Activated CD4-positive, alpha-beta T cell treated with anti-CD3 and anti-CD28 coated beads for 24 hours (primary cell): ENCODE data around the gene TIMM23.
"Not testable (repeated sequence)": the region's sequence is repeated elsewhere in the genome, so short reads cannot be mapped to it uniquely, and the experiment has no call there.

Experiments
- DNase-seq, 2 donors: peaks; one replicate each; pipeline ENCODE4 v3.0.0-alpha.2; 2020; ENCODE audit warnings: low read depth in 2 of 2

TIMM23 gene

DNA sequence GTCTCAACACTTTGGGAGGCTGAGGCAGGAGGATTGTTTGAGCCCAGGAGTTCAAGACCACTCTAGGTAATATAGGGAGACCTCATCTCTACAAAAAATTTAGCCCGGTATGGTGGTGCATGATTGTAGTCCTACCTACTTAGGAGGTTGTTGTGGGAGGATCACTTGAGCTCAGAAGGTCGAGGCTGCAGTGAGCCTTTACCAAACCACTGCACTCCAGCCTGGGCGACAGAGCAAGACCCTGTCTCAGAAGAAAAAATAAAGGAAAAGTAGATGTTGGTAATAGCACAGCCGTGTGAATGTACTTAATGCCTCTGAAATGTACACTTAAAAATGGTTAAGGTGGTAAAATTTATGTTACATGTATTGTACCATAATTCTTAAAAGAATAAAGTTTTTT, 25.3 kb downstream of the TIMM23 start:
- no peak for DNase-seq

DNA sequence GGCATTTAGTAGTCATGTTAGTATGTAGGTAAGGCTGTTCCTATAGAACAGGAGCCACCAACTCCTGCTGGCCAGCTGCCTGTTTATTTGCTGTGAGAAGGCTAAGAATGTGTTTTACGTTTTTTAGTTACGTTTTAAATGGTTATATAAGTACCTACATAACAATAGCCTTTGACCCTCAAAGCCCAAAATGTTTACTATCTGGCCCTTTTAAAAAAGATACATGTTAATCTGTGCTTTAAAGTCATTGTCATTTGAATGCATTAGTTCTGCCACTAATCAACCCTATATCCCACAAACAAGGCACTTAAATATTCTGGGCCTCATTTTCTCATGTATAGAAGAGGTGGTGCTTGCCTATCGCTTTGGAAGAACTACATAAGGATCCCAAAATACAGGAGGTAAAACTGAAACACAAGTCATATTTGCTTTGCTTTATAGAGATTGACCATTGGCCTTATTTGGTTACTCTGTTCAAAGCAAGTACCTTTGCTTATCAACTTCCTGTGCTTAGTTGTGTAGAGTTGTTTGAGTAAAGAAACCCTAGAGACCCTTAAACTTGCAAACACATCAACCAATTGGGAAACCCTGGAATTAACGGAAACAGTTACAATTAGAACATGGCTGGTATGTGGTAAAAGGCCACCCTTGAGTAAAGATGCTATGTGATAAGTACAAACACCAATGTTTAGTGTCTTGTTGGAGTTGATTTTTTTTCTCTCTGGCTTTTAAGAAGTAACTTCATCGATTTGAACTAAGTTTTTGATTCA, 25.9 kb downstream of the TIMM23 start:
- DNase-seq: no peak

DNA sequence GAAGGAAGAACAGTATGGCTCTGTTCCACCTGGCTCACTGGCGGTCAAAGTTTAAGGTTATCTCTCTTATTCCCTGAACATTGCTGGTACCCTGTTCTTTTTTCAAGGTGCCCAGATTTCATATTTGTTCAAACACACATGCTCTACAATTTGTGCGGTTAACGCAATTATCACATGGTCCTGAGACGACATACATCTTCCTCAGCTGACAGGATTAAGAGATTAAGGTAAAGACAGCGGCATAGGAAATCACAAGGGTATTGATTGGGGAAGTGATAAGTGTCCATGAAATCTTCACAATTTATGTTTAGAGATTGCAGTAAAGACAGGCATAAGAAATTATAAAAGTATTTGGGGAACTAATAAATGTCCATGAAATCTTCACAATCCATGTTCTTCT, 27.7 kb downstream of the TIMM23 start:
- not testable (repeated sequence) for DNase-seq

DNA sequence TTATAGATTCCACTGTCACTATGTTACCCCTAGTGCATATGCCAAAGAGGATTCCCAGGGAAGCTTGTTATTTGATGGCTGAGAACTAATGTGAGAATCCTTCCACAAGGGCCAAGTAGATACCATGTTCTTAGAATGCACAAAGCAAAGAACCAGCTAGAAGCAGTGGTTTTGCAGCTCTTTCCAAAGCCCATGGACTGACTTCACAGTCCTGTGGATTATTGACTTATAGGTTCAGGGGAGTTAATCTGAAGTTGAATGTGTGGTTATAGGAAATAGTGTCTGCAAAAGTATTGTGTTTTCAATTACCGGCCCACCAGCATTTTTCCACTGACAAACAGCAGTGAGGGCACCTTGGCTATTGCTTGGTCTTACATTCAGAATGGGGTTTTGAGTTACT, 28.2 kb downstream of the TIMM23 start:
- DNase-seq: no peak

DNA sequence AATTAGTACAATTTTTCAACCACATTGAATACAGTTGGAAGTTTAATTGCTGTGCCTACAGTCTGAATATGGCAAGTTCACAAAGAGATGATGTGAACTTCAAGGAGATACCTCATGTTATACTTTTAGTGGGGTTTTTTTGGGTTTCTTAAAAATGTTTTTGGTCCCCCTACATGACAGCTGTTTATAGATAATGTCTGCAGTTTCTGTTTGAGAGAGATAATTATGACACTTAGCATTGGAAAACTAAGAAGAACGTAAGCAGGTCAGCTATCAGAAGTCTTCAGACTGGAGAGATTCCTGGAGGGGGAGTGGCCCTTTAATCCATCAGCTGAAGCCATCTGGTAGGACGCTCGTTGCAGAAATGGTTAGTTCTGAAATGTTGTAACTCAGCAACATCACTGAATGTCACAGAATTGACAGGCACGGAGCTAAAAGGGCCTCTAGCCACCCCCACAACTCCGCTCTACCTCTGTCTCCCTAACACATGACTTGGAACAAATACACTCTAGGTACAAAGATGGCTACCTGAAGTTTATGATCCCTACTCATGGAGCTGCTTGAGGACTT, 29.0 kb downstream of the TIMM23 start:
- DNase-seq: no peak

DNA sequence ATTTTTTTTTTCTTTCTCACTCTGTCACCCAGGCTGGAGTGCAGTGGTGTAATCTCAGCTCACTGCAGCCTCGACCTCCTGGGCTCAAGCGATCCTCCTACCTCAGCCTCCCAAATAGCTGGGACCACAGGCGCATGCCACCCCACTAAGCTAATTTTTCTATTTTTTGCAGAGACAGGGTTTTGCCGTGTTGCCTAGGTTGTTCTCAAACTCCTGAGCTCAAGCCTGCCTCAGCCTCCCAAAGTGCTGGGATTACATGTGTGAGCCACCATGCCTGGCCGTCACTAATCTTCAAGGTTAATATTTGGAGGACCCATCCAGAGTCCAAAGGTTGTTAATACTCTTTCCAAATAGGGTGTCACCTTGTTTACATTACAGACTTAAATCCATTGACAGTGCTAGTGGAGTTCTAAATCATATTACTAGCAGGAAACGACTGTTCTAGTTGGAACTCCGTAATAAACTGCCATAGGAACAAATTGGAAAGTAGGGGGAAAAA, 29.9 kb downstream of the TIMM23 start:
- DNase-seq: not testable (repeated sequence)

DNA sequence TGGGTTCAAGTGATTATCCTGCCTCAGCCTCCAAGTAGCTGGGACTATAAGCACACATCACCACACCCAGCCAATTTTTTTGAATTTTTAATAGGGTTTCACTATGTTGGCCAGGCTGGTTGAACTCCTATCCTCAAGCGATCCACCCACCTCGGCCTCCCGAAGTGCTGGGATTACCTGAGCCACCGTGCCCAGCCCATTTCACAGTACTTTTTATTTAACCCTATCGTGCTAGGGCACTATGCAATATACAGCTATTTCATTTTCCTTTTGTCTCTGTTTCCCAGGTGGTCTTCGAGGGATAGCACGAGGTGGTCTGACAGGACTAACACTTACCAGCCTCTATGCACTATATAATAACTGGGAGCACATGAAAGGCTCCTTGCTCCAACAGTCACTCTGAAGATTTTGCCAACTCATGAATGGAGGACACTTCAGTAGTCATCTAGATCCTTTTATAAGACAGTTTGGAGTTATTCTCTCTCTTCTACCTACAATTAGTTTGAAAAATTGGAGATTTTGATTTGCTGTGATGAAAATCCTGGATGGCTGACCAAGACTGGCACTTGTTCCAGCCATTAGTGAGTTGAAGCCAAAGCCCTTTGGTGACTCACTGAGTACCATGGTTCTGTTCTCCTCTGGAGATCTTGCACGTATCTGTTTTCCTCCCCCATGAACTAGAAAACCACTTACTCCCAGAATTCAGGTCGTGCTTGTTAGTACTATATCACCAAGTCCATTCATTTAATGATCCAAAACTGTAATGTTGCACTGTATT, 30.8 kb downstream of the TIMM23 start:
- no peak for DNase-seq

DNA sequence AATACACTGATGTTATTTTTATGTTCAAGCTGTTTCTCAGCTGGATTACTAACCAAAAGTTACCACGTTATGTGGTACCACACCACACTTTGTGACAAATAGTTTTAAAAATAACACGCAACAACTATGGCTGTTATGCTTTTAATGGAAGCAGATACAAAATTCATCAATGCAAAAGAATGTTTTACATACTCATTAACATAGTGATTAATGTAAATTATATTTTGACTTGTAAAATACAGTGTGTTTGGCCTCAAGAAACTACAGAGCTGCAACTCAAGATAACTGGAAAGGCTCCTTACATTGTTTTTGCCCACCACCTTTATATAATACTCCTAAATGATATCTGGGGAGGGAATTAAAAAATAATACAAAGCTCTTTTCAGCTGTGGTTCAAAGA, 32.7 kb downstream of the TIMM23 start:
- DNase-seq: no peak

DNA sequence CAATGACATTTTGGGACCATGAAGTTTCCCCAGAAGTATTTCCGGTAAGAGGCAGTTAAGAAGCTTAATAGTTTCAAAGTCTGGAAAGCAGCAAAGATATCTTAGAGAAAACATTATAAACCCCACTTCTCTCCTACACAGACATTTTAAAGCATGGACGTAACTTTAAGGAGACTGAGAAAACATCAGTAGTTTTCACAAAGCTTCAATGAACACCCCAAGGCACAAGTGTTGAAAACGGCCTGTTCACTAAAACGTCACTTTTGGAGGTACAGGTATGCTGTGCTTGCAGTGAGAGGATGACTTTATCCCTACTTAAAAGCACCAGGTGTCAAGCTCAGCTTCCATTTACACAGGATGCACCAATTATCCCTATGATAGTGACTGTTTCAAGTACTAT, 33.1 kb downstream of the TIMM23 start:
- no peak for DNase-seq

DNA sequence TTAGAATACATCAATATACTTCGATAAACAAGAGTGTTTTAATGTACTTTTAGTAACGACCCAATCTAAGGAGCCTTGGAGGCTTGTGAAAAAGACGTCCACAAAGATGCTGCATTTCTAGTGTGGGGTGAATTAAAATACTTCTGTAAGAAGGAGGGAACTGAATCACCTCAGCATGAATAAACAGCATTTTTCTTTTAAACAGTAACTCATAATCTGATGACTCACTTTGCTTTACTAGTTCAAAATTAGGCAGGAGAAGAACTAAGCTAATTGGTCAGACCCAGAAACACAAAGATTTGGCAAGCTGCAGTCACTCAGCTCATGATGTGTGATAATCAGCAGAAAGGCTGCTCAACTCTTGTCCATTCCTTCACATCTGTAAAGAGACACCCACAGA, 33.9 kb downstream of the TIMM23 start:
- no peak for DNase-seq

DNA sequence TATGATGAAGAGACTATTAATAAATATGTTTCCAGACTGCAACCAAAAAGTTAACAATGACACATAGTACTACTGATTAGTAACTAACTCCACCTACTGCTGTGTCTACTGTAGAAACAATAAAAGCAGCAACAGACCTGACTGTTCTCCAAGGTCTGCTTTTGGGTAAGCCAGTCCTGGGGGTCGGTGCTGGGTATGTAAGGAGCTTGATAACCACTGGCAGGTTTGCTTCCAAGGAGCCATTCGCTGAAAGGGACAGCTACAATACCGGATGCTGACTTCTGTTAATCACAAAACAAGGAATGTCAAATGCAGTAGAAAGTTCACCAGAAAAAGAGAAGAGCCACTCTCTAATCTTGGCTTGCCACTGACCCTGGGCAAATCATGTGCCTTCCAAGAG, 40.5 kb downstream of the TIMM23 start:
- no peak for DNase-seq

DNA sequence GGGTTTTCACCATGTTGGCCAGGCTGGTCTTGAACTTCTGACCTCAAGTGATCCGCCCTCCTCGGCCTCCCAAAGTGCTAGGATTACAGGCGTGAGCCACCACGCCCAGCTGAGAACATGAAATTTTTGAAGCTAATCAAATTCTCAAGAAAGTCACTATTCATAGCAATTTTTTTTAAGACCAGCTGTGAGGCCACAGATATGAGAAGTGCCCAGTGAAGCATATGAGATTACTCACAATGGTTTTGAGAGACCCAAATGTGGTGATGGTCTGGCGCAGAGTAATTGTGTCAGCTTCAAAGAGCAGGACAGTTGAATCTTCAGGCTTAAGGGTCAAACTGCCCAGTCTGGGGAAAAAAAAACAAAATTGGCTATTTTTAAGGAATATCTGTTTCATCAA, 41.9 kb downstream of the TIMM23 start:
- no peak for DNase-seq

DNA sequence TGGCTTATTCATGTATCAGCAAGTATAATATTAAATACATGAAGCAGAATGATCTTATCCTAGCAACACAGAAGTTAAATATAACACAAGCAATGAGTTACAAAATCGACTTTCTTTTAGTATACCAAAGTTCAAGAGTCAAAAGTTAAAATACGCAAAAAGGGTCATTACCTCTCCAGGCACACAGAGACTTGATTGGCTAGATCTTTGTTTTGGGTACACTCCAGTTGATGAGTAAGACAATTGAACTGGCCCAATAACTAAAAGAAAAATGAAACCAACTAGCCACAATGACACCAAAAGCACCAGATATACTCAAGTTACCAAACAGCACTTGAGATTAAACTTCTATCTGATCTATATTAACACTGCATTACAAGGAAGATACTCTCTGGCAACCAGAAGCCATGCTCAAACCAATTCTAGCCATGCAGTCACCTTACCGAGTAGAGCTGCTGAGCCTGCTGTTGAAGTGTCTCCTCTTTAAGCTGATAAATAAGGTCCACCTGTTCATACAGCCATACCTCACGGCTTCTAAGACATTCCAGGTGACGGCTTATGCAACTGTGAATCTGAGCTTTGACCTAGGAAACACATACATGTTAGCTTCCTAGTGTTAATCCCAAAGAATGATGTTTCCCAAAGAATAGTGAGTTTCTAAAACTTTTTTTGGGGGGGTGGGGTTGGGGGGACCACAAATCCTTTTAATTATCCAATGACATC, 42.6 kb downstream of the TIMM23 start:
- no peak for DNase-seq

DNA sequence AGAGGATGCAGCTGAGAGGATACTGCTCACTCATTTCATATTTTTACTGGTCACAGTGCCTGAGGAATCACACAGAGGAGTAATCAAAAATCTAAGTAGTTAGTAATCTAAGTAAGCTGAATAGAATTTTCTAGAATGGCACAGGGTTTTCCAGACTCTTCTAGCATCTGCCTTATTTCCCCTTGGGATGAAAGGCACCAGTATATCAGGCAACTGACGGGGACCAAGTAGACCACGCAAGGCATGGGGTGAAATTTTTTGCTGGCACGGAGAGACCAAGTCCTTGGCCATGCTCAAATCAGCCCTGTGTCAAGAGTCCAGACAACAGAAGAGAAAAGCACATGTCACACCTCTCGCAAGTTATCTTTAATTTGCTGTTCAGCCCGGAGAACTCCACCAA, 43.9 kb downstream of the TIMM23 start:
- no peak for DNase-seq

DNA sequence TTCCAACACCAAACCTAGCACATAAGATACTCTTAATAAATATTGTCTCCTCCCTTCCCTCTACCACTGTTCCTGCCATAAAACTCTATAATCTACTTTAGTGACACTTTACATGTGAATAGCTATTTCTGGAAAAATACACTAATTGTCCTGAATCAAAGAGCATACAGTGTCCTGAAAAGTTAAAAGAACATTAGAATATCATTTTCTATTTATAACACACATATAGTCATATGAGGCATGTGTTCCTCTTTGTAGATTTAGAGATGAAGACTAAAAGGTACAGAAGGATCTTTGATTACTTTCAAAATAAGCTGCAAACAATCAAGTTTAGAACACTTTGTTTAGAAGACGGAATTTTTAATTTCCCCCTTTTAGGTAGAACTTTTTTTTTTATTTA, 44.5 kb downstream of the TIMM23 start:
- no peak for DNase-seq

DNA sequence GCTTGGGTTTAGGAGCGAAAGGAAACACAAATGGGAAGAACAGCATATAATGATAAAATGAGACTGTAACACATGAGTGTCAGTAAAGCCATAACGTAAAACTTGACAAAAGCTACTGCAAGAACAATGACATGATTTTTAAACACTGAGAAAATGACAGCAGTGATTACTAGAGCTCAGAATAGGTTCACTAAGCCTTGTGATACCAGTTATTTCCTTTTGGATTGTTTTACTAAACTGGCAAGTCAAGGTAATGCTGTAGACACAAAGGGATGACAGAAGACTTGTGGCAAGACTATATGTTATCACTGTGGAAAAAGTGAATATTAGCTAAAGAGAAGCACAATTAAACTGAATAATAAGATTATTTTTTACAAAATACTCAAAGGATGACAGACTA, 45.4 kb downstream of the TIMM23 start:
- DNase-seq: no peak

DNA sequence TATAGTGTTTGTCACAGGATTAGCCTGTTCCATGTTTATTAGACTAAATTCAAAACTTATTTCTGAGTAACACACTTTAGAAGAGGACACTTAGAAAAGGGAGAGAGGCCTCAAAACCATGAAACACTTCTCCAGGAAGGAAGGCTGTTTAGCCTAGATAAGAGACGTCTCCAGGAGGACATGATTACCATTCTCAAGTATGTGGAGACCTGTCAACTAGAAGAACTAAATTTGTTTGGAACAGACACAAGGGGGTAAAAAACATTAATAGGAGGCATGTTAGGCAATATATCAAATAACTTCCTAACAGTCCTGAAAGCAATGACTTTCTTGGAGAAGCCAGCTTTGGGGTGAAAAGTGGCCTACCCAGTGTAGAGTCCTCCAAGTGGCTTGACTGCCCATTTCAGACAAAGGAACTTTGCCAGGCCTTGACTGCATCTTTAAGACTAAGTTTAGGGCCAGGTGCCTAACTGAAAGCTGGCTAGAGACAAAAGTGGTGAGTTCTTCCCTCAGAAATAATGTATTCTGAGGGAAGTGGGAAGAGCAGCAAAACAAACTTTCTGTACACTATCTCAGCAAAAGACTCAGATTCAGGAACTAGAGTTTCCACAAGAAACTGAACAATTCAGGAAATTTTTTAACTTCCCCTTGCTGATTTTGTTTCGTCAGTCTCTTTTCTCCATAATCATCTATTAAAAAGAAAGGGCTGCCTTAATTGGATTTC, 46.3 kb downstream of the TIMM23 start:
- no peak for DNase-seq

DNA sequence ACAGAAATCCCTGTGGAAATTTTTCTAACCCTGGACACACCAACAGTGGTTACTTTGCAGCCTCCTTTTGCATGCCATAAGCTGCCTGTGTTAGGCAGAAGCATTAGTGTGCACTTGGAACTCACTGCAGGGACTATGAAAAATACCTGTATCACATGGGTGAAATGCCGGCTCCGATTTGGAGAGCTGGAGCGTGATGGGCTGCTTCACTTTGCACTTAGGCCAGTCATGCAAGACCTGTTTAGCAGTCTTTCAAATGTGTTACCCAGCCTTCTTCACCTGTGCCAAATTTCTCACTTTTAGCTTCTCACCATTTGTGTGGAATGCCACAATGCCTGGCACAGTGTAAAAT, 46.9 kb downstream of the TIMM23 start:
- DNase-seq: no peak

DNA sequence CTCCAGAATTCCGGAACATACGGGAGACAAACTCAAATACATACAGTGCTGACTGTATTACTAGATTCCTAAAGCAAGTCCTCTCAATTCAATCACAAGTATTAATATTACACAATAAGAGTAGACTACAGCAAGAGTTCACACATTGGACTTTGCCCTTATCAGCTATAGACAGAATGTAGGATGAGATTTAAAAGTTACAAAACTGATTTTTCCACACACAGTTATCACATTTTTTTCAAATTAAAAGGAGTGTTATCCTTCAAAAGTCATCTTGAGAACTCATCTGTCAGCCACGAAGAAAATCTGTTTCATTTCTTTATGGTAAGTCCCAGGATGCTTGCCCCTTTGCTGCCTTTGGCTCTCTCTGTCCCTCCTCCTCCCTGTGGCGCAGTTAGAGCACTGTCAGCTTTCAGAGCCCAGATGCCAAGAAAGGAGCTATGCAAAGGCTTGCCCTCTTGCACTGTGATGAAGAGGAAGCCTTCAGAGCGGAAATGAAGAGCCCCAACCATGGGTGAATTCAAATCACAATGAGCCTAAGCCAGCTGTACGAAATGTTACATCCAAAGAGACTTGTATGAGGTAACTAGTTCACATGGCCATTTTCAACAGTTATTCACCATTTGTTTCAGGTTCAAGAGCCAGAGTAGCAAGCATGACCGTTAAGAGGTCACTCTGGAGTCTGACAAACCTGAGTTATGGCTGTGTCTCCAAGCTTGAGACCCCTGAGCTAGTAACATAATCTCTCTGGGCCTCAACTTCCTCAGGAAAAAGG, 47.5 kb downstream of the TIMM23 start:
- no peak for DNase-seq

DNA sequence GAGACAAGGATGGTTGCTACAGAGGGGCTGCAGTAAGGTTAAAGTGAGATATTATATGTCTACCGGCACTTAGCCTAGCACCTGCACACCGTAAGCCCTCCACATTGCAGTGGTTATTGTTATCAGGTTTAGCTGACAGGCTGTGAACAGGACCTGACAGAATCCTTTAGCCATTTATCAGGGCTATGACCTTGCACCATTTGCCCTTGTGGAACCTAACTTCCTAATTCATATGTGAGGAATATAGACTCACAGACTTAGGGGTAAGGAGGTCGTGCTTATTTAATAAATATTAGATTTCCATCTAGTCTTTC, 48.0 kb downstream of the TIMM23 start:
- DNase-seq: no peak
